ENCODE results near the gene MAGEA2.

GRCh38 chrX:152725409-152725808 is 28.2 kb downstream of the MAGEA2 start:
- TF ChIP-seq CTCF (IDR thresholded peaks at IDR 0.05; ENCODE audit: low read depth, low read length, poor library complexity, severe bottlenecking): no peak
- TF ChIP-seq EZH2phosphoT487 (IDR thresholded peaks at IDR 0.05; ENCODE audit: borderline replicate concordance, low read length): no peak
